ENCODE data around the gene IPO9. TPM values are rescaled to one million over a fixed set of nuclear protein-coding genes. Genes with fewer than 3 reads are reported as not detected.

The IPO9 gene
- total and polyA plus RNA-seq, 10 of the 15 experiments (the other 5 are each of a cell fraction or from before 2014, with no cell fraction given) = 19.1 to 77.3 (median 34.1) TPM

- TF ChIP-seq E2F4 (IDR thresholded peaks at IDR 0.05; ENCODE audit: low read depth, low read length) (no peak), MAX (IDR thresholded peaks at IDR 0.05; ENCODE audit: low read depth, low read length) (no peak), JUND (IDR thresholded peaks at IDR 0.05; ENCODE audit: low read depth, low read length) (no peak)
Measured at GRCh38 chr1:201810466-201811216, 18.3 kb upstream of the IPO9 start (continued).

- ATAC-seq (no peak), DNase-seq (ENCODE audit: low read depth, low spot score) (no peak), FAIRE-seq (no peak)
- TF ChIP-seq NFYA (IDR thresholded peaks at IDR 0.05; ENCODE audit: borderline replicate concordance, low read depth, low read length) (no peak), IKZF2 (IDR thresholded peaks at IDR 0.05) (no peak), POU2F2 (IDR thresholded peaks at IDR 0.05; ENCODE audit: borderline replicate concordance, low read depth, low read length) (no peak), ZNF384 (IDR thresholded peaks at IDR 0.05; ENCODE audit: borderline replicate concordance, low read depth, low read length) (no peak), USF1 (IDR thresholded peaks at IDR 0.05; ENCODE audit: borderline replicate concordance, extremely low read length, insufficient read depth, low read depth, low read length) (no peak), ZSCAN29 (IDR thresholded peaks at IDR 0.05) (no peak), MAX (IDR thresholded peaks at IDR 0.05; ENCODE audit: low read depth, low read length) (no peak)
- ChIA-PET POLR2A (interaction anchor here (0.7 kb wide), 1 partner anchor 541 kb away, joined by 5 read pairs; no protein-coding TSS in a partner anchor), RAD21 (ENCODE audit: unreplicated experiment) (no interaction called here), SMC1A (ENCODE audit: uncharacterized antibody, unreplicated experiment) (interaction anchor here (0.7 to 1.7 kb wide), 3 partner anchors 97 to 156 kb away, joined by 3 read pairs; no protein-coding TSS in a partner anchor), CTCF (interaction anchor here (0.8 to 1.3 kb wide), 3 partner anchors 18 to 103 kb away, joined by 3 to 4 read pairs (median 3); no protein-coding TSS in a partner anchor)
- intact Hi-C loops (cut with micrococcal nuclease; ENCODE audit: unreplicated experiment) = no loop called here
- Histone ChIP-seq H3K4me2 (ENCODE audit: control insufficient read depth, insufficient read depth) (no peak overlapping the region), H3K27ac (ENCODE audit: control insufficient read depth, insufficient read depth) (no peak overlapping the region), H3K36me3 (ENCODE audit: control insufficient read depth in 2 of 2, insufficient read depth in 2 of 2, low read length in 1 of 2) (no peaks in the 10 kb centered on the region), H3K4me3 (no peak overlapping the region), H3K4me1 (ENCODE audit: control insufficient read depth, insufficient read depth, low read length) (no peaks in the 10 kb centered on the region), H4K20me1 (ENCODE audit: control insufficient read depth, insufficient read depth) (no peaks in the 10 kb centered on the region), H3K79me2 (ENCODE audit: control insufficient read depth, insufficient read depth, low read length) (no peaks in the 10 kb centered on the region), H3K27me3 (replicated peaks in 1 of 2; ENCODE audit: control insufficient read depth in 2 of 2, insufficient read depth in 2 of 2, low read length in 1 of 2) (no peaks in the 10 kb centered on the region), H2AFZ (ENCODE audit: control insufficient read depth, low read depth, low read length) (no peak overlapping the region), H3K9ac (ENCODE audit: control insufficient read depth, insufficient read depth, low read length) (no peak overlapping the region), H3K9me3 (replicated peaks; ENCODE audit: control insufficient read depth, insufficient read depth, low read length) (no peaks in the 10 kb centered on the region)
- in situ Hi-C loops (cut with MboI) = no loop called here
- BruUV-seq (replicated peaks) = no TSS peak
Measured at GRCh38 chr1:201813226-201813625, 15.7 kb upstream of the IPO9 start.

Data from GM12878 (cell line).